Astrocyte of the spinal cord (primary cell): ENCODE data around the gene PANK2.
"Not testable (repeated sequence)": the region's sequence is repeated elsewhere in the genome, so short reads cannot be mapped to it uniquely, and the experiment has no call there.

Source experiments
- DNase-seq: peaks from one replicate; pipeline ENCODE4 v3.0.0; 2011; ENCODE audit warnings: low read depth, low spot score
- H3K4me3 ChIP-seq: 2 replicates; pipeline ENCODE4 v1.5.1; 2011; ENCODE audit warnings: low read depth, mild to moderate bottlenecking, low read length, moderate library complexity
- CTCF ChIP-seq: IDR thresholded peaks from 2 replicates; pipeline ENCODE4 v1.5.1; 2012; ENCODE audit warnings: low read depth, mild to moderate bottlenecking, low read length, inconsistent platforms
- in situ Hi-C: cut with HindIII; loops from 2 replicates; pipeline ENCODE4 v1.10.0; 2017; ENCODE audit warnings: low sequenced_read_pairs

Gene PANK2

GRCh38 chr20:3964719-3965118, 75.5 kb downstream of the PANK2 start:
- no peak for DNase-seq
- no peak for TF ChIP-seq CTCF
- in situ Hi-C loops: no loop called here
- H3K4me3 ChIP-seq: no peak overlapping the region

GRCh38 chr20:3966571-3966970, 77.4 kb downstream of the PANK2 start:
- TF ChIP-seq CTCF: no peak
- no peak for DNase-seq
- in situ Hi-C loops: no loop called here
- H3K4me3 ChIP-seq: no peak overlapping the region

- no peak overlapping the region for H3K4me3 ChIP-seq
- in situ Hi-C loops: no loop called here
- no peak for TF ChIP-seq CTCF
- DNase-seq: no peak
Observed at GRCh38 chr20:3970016-3970415, 80.8 kb downstream of the PANK2 start.

GRCh38 chr20:3971145-3971544, 82.0 kb downstream of the PANK2 start:
- no peak for DNase-seq
- H3K4me3 ChIP-seq: no peak overlapping the region
- in situ Hi-C loops: no loop called here
- no peak for TF ChIP-seq CTCF

GRCh38 chr20:3972161-3972560, 83.0 kb downstream of the PANK2 start:
- no peak for DNase-seq
- H3K4me3 ChIP-seq: no peak overlapping the region
- no peak for TF ChIP-seq CTCF
- in situ Hi-C loops: no loop called here

- DNase-seq, in situ Hi-C loops, H3K4me3 ChIP-seq: not testable (repeated sequence)
Observed at GRCh38 chr20:3972631-3973030, 83.4 kb downstream of the PANK2 start.

- in situ Hi-C loops: no loop called here
- no peak overlapping the region for H3K4me3 ChIP-seq
- no peak for TF ChIP-seq CTCF
- DNase-seq: no peak
Observed at GRCh38 chr20:3973705-3974104, 84.5 kb downstream of the PANK2 start.
